Bronchial epithelial cell (primary cell): ENCODE measurements around the gene CRYL1. TPM values are rescaled to one million over a fixed set of nuclear protein-coding genes. Genes with fewer than 3 reads are reported as not detected.

Experiments used
- DNase-seq: peaks from one replicate; pipeline ENCODE4 v3.0.0-alpha.2; 2010; ENCODE audit warnings: low read depth
- FAIRE-seq: peaks from 2 replicates; lab custom pipeline; 2011; peaks lifted over from hg19 to GRCh38; lab: Jason Lieb, UNC
- H3K27me3 ChIP-seq: 2 replicates; pipeline ENCODE4 v1.5.1; 2011; ENCODE audit warnings: low read length; ENCODE audit not compliant: control insufficient read depth, insufficient read depth
- H3K36me3 ChIP-seq: 2 replicates; pipeline ENCODE4 v1.5.1; 2011; ENCODE audit warnings: low read length; ENCODE audit not compliant: control insufficient read depth, insufficient read depth
- H3K4me3 ChIP-seq: 2 replicates; pipeline ENCODE4 v1.5.1; 2011; ENCODE audit warnings: mild to moderate bottlenecking, low read depth, low read length, control low read depth
- CTCF ChIP-seq: IDR thresholded peaks from 2 replicates; pipeline ENCODE4 v1.5.1; 2011; ENCODE audit warnings: mild to moderate bottlenecking, moderate library complexity, low read length, control low read depth, inconsistent platforms; ENCODE audit not compliant: insufficient read depth, severe bottlenecking
- total RNA-seq: library from RNA; depleted of rRNA; stranded (reverse); fragments of >200 nt; gene quantifications from 2 replicates; pipeline ENCODE4 v1.2.1, GENCODE V29; 2014

Gene CRYL1
- total RNA-seq, 1 donor from 2014 or later: 17.9 TPM

DNA sequence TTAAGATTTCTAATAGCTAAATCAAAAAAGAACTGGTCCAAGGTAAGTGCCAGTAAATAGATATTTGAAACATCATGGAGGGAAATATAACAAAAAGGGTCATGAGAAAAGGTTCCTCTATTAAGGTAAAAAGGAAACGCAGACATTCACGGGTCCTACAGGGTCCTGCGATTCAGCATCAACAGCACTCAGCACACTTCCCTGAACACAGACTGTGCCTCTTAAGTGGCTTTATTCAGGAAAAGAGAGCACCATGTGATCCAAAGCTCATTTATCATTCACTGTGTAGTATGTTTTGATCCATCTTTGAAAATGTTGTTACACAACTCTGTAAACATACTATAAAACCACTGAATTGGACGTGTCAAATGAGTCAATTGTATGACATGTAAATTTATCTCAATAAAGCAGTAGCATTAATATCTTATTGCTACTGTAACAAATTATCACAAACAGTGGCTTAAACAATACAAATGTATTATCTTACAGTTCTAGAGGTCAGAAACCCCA is 33.7 kb downstream of the CRYL1 start:
- FAIRE-seq: no peak
- Histone ChIP-seq H3K36me3 (no peaks in the 10 kb centered on the region), H3K27me3 (no peaks in the 10 kb centered on the region), H3K4me3 (no peak overlapping the region)
- peak; percentile 74 for DNase-seq
- TF ChIP-seq CTCF: no peak

DNA sequence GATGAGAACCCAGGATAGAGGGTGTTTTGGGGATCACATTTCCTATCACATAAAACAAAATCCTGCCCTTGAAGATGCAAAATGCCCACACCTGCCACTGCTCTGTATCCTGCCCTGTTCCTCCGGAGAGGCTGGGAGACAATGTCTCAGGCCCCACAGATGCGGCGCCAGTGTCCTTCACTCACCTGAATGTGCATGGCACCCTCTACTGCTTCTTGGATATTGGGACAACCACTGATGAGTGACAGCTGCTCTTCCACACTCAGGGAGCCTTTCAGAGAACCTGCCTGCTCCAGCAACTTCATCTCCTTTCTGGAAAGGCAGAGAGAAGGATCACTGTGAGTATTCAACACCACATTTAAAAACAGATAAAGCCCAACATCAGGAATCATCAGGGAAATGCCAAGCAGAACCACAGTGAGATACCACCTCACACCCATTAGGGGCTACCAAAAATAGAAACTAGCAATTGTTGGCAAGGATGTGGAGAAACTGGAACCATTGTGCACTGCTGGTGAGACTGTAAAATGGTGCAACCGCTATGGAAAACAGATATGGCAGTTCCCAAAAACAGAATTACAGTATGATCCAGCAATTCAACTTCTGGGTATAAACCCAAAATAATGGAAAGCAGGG is 36.4 kb downstream of the CRYL1 start:
- TF ChIP-seq CTCF: peak; percentile 77

GRCh38 chr13:20487927-20488326 is 37.7 kb downstream of the CRYL1 start:
- no peak for TF ChIP-seq CTCF
- Histone ChIP-seq H3K36me3 (no peaks in the 10 kb centered on the region), H3K27me3 (no peaks in the 10 kb centered on the region), H3K4me3 (no peak overlapping the region)
- FAIRE-seq: no peak
- no peak for DNase-seq

More for the DNA sequence above, 36.4 kb downstream of the CRYL1 start:
- FAIRE-seq (no peak), DNase-seq (peak; percentile 45)
- Histone ChIP-seq H3K4me3 (no peak overlapping the region), H3K27me3 (no peaks in the 10 kb centered on the region), H3K36me3 (no peaks in the 10 kb centered on the region)

GRCh38 chr13:20482787-20483186 is 42.9 kb downstream of the CRYL1 start:
- FAIRE-seq (no peak), DNase-seq (no peak)
- TF ChIP-seq CTCF: no peak
- Histone ChIP-seq H3K27me3 (no peaks in the 10 kb centered on the region), H3K36me3 (no peaks in the 10 kb centered on the region), H3K4me3 (no peak overlapping the region)

- H3K27me3 ChIP-seq: no peaks in the 10 kb centered on the region
- H3K4me3 ChIP-seq: no peak overlapping the region
- DNase-seq (peak; percentile 53), FAIRE-seq (no peak)
- TF ChIP-seq CTCF: peak; percentile 17
- H3K36me3 ChIP-seq: no peaks in the 10 kb centered on the region
Observed at GRCh38 chr13:20482275-20482761, 43.3 kb downstream of the CRYL1 start.
